WTC11 (cell line): ENCODE measurements around the gene PLA1A. TPM values are rescaled to one million over a fixed set of nuclear protein-coding genes. Genes with fewer than 3 reads are reported as not detected.

Experiments used
- ATAC-seq: fragments of 200-7000 bp; cut with Tn5 transposase; 2 replicates; pipeline ENCODE4 v1.10.0; 2021; ENCODE audit warnings: mild to moderate bottlenecking, moderate library complexity
- CTCF ChIA-PET: fragments of 300-600 bp; sonication (Branson Sonifier 250); formaldehyde crosslinking; loops from one replicate; lab custom pipeline; 2021; ENCODE audit warnings: antibody characterized with exemption; lab: Charles Lee
- POLR2A ChIA-PET: fragments of 350-600 bp; sonication (Branson Sonifier 250); formaldehyde crosslinking; loops from one replicate; lab custom pipeline; 2021; ENCODE audit warnings: antibody characterized with exemption; lab: Charles Lee
- DNase-seq: peaks from one replicate; pipeline ENCODE4 v3.0.0; 2021; ENCODE audit warnings: low spot score
- H3K27ac Mint-ChIP-seq: 2 replicates; pipeline ENCODE4 v1.8.0; 2021; ENCODE audit warnings: mixed read lengths
- H3K27me3 Mint-ChIP-seq: 2 replicates; pipeline ENCODE4 v1.8.0; 2021; ENCODE audit warnings: low read depth, mild to moderate bottlenecking, moderate library complexity, mixed read lengths
- H3K36me3 Mint-ChIP-seq: 2 replicates; pipeline ENCODE4 v1.8.0; 2021; ENCODE audit warnings: mixed read lengths
- H3K4me1 Mint-ChIP-seq: 2 replicates; pipeline ENCODE4 v1.8.0; 2022; ENCODE audit warnings: mixed read lengths
- H3K4me3 Mint-ChIP-seq: 2 replicates; pipeline ENCODE4 v1.8.0; 2021; ENCODE audit warnings: mild to moderate bottlenecking, moderate library complexity, mixed read lengths
- H3K9me3 Mint-ChIP-seq: 2 replicates; pipeline ENCODE4 v1.8.0; 2021; ENCODE audit warnings: mixed read lengths
- CREB1 ChIP-seq: sonication (generic); formaldehyde crosslinking; IDR thresholded peaks from 2 replicates; pipeline ENCODE4 v1.8.0; 2023; ENCODE audit warnings: mild to moderate bottlenecking, missing genetic modification reagents
- CREM ChIP-seq: sonication (generic); formaldehyde crosslinking; IDR thresholded peaks from 2 replicates; pipeline ENCODE4 v1.8.1; 2022; ENCODE audit warnings: mild to moderate bottlenecking, missing genetic modification reagents, moderate library complexity
- E2F4 ChIP-seq: sonication (generic); formaldehyde crosslinking; IDR thresholded peaks from 2 replicates; pipeline ENCODE4 v1.8.1; 2022; ENCODE audit warnings: low read depth, mild to moderate bottlenecking, moderate library complexity, missing genetic modification reagents, borderline replicate concordance
- ESRRA ChIP-seq: sonication (generic); formaldehyde crosslinking; IDR thresholded peaks from 2 replicates; pipeline ENCODE4 v1.8.1; 2022; ENCODE audit warnings: mild to moderate bottlenecking, missing genetic modification reagents, borderline replicate concordance
- ETV6 ChIP-seq: sonication (generic); formaldehyde crosslinking; IDR thresholded peaks from 2 replicates; pipeline ENCODE4 v1.8.1; 2022; ENCODE audit warnings: mild to moderate bottlenecking, missing genetic modification reagents
- FOXP1 ChIP-seq: sonication (generic); formaldehyde crosslinking; IDR thresholded peaks from 2 replicates; pipeline ENCODE4 v1.8.0; 2022; ENCODE audit warnings: missing genetic modification reagents, mild to moderate bottlenecking, moderate library complexity, borderline replicate concordance
- NR3C1 ChIP-seq: sonication (generic); formaldehyde crosslinking; conservative IDR thresholded peaks from 2 replicates; pipeline ENCODE4 v1.8.1; 2023; ENCODE audit warnings: low read depth, mild to moderate bottlenecking, missing genetic modification reagents
- OVOL2 ChIP-seq: fragments of 250-450 bp; sonication (Bioruptor Pico); IDR thresholded peaks from 2 replicates; pipeline ENCODE4 v1.9.0; 2021; ENCODE audit warnings: mild to moderate bottlenecking, borderline replicate concordance
- TEAD4 ChIP-seq: sonication (generic); formaldehyde crosslinking; IDR thresholded peaks from 2 replicates; pipeline ENCODE4 v1.8.0; 2022; ENCODE audit warnings: mild to moderate bottlenecking, missing genetic modification reagents
- USF2 ChIP-seq: sonication (generic); formaldehyde crosslinking; IDR thresholded peaks from 2 replicates; pipeline ENCODE4 v1.8.1; 2023; ENCODE audit warnings: mild to moderate bottlenecking, missing genetic modification reagents, moderate library complexity
- ZNF232 ChIP-seq: sonication (generic); formaldehyde crosslinking; IDR thresholded peaks from 2 replicates; pipeline ENCODE4 v1.8.0; 2022; ENCODE audit warnings: mild to moderate bottlenecking, missing genetic modification reagents
- ZNF317 ChIP-seq: sonication (generic); formaldehyde crosslinking; IDR thresholded peaks from 2 replicates; pipeline ENCODE4 v1.8.1; 2023; ENCODE audit warnings: low read depth, mild to moderate bottlenecking, moderate library complexity, missing genetic modification reagents, borderline replicate concordance
- ZNF416 ChIP-seq: fragments of 250-450 bp; sonication (Bioruptor Pico); IDR thresholded peaks from 2 replicates; pipeline ENCODE4 v1.9.0; 2021; ENCODE audit warnings: mild to moderate bottlenecking, inconsistent platforms
- ZNF532 ChIP-seq: fragments of 250-450 bp; sonication (Bioruptor Pico); IDR thresholded peaks from 2 replicates; pipeline ENCODE4 v1.9.0; 2021; ENCODE audit warnings: mild to moderate bottlenecking, borderline replicate concordance
- total RNA-seq: library from RNA; stranded (reverse); gene quantifications from 3 replicates; pipeline ENCODE4 v1.2.3, GENCODE V29; 2021
- TF ChIP-seq, protein P1 (sequence below): sonication (generic); formaldehyde crosslinking; IDR thresholded peaks from 2 replicates; pipeline ENCODE4 v1.8.0; 2022; ENCODE audit warnings: mild to moderate bottlenecking, missing genetic modification reagents
- TF ChIP-seq, protein P2 (sequence below): sonication (generic); formaldehyde crosslinking; IDR thresholded peaks from 2 replicates; pipeline ENCODE4 v1.8.0; 2022; ENCODE audit warnings: mild to moderate bottlenecking, missing genetic modification reagents
- TF ChIP-seq, protein P3 (sequence below): fragments of 250-450 bp; sonication (Bioruptor Pico); IDR thresholded peaks from 2 replicates; pipeline ENCODE4 v2.1.2; 2022; ENCODE audit warnings: mild to moderate bottlenecking, moderate library complexity

Gene PLA1A
- total RNA-seq, 1 experiment from 2014 or later, result not detected

DNA sequence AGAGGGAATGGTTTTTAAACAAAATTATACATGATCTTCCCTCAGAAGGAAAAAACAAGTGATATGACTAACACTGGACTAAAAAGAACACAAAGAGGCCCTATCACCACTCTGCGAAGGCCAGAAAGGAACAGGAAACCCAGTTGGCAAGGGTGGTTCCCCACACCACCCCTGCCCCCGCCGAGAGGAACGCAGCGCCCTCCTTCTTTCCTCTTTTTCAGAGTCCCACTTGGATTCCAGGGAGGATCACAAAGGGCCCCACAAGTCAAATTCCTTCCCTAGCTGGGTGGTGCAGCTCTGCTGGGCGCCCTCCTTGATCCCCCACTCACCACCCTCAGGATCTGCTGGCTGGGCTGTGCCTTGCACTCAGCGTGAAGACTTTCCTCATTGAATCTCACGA, 29.8 kb downstream of the PLA1A start (continued):
- TF ChIP-seq ZNF532 (CRISPR knock-in tag), result no peak
- no peak for TF ChIP-seq ETV6 (CRISPR knock-in tag)
- TF ChIP-seq, protein P1, sequence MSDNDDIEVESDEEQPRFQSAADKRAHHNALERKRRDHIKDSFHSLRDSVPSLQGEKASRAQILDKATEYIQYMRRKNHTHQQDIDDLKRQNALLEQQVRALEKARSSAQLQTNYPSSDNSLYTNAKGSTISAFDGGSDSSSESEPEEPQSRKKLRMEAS (CRISPR knock-in tag), result no peak
- TF ChIP-seq ZNF317 (CRISPR knock-in tag), result no peak
- TF ChIP-seq OVOL2, result no peak
- TF ChIP-seq NR3C1 (CRISPR knock-in tag), result no peak
- TF ChIP-seq, protein P2, sequence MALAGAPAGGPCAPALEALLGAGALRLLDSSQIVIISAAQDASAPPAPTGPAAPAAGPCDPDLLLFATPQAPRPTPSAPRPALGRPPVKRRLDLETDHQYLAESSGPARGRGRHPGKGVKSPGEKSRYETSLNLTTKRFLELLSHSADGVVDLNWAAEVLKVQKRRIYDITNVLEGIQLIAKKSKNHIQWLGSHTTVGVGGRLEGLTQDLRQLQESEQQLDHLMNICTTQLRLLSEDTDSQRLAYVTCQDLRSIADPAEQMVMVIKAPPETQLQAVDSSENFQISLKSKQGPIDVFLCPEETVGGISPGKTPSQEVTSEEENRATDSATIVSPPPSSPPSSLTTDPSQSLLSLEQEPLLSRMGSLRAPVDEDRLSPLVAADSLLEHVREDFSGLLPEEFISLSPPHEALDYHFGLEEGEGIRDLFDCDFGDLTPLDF, result no peak
- TF ChIP-seq, all 79 proteins: peak for 0

DNA sequence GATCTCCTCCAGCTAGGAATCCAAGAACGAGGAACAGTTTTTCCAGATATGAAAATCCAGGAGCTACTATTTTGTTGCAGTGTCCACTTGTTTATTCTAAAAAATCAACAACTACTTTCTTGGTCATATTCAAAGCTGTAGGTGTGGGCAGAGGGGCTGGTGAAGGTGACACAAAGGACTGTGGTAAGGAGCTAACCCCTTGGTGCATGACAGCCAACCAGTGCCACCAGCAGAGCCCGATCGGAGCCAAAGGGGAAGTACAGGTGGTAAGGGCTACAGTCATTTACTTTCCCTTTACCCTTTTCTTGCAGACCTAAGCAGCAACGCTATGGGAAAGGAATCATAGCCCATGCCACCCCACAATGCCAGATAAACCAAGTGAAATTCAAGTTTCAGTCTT, 30.7 kb downstream of the PLA1A start:
- no peak for DNase-seq
- Mint-ChIP-seq H3K4me1 (peaks cover 20% of the 10 kb centered on the region), H3K4me3 (no peak overlapping the region), H3K9me3 (peaks cover 5% of the 10 kb centered on the region; the same call in 1 of the 2 replicates), H3K27me3 (no peaks in the 10 kb centered on the region; the same call in 1 of the 2 replicates), H3K36me3 (no peaks in the 10 kb centered on the region; the same call in 1 of the 2 replicates), H3K27ac (no peak overlapping the region)
- POLR2A ChIA-PET, result no interaction called here
- TF ChIP-seq TEAD4 (CRISPR knock-in tag) (no peak), E2F4 (CRISPR knock-in tag) (no peak), CREB1 (CRISPR knock-in tag) (no peak), CREM (CRISPR knock-in tag) (no peak), USF2 (CRISPR knock-in tag) (no peak), FOXP1 (CRISPR knock-in tag) (no peak), ESRRA (CRISPR knock-in tag) (no peak), ZNF416 (CRISPR knock-in tag) (no peak), ZNF232 (CRISPR knock-in tag) (no peak)
- TF ChIP-seq, protein P3, sequence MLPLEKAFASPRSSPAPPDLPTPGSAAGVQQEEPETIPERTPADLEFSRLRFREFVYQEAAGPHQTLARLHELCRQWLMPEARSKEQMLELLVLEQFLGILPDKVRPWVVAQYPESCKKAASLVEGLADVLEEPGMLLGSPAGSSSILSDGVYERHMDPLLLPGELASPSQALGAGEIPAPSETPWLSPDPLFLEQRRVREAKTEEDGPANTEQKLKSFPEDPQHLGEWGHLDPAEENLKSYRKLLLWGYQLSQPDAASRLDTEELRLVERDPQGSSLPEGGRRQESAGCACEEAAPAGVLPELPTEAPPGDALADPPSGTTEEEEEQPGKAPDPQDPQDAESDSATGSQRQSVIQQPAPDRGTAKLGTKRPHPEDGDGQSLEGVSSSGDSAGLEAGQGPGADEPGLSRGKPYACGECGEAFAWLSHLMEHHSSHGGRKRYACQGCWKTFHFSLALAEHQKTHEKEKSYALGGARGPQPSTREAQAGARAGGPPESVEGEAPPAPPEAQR, result no peak
- CTCF ChIA-PET, result interaction anchor here (1.6 kb wide), 1 partner anchor 28 kb away, joined by 8 read pairs; no protein-coding TSS in a partner anchor
- no peak for ATAC-seq
